MCF 10A (cell line): Measurements from ENCODE around the gene PRKCQ. TPM values are rescaled to one million over a fixed set of nuclear protein-coding genes. Genes with fewer than 3 reads are reported as not detected.

ENCODE experiments used
- BruUV-seq: library from RNA; stranded (reverse); fragments of 400-500 nt; replicated peaks from 2 replicates; lab custom pipeline; 2021; lab: Mats Ljungman, UMichigan
- CTCF ChIA-PET: fragments of 300-600 bp; sonication (Branson Sonifier 250); formaldehyde crosslinking; extraction: SDS; loops from one replicate; lab custom pipeline; 2021; ENCODE audit warnings: antibody characterized with exemption, inconsistent platforms; lab: Yijun Ruan, JAX
- POLR2A ChIA-PET: fragments of 300-600, 350-650 bp; sonication (Branson Sonifier 250); formaldehyde crosslinking; extraction: SDS; loops from one replicate; lab custom pipeline; 2020; ENCODE audit warnings: antibody characterized with exemption, inconsistent platforms; lab: Yijun Ruan, JAX
- DNase-seq: peaks from one replicate; pipeline ENCODE4 v3.0.0-alpha.2; 2018; ENCODE audit not compliant: unreplicated experiment
- H3K27ac Mint-ChIP-seq: one replicate; pipeline ENCODE4 v1.8.0; 2022; ENCODE audit warnings: mild to moderate bottlenecking, low read depth, mixed read lengths; ENCODE audit not compliant: unreplicated experiment
- H3K27me3 Mint-ChIP-seq: one replicate; pipeline ENCODE4 v1.8.0; 2022; ENCODE audit warnings: mixed read lengths; ENCODE audit not compliant: insufficient read depth, unreplicated experiment
- H3K36me3 Mint-ChIP-seq: one replicate; pipeline ENCODE4 v1.8.0; 2022; ENCODE audit warnings: mild to moderate bottlenecking, moderate library complexity, mixed read lengths; ENCODE audit not compliant: insufficient read depth, unreplicated experiment
- H3K4me1 Mint-ChIP-seq: one replicate; pipeline ENCODE4 v1.8.0; 2022; ENCODE audit warnings: mixed read lengths; ENCODE audit not compliant: insufficient read depth, unreplicated experiment
- H3K4me3 Mint-ChIP-seq: one replicate; pipeline ENCODE4 v1.8.0; 2022; ENCODE audit warnings: mild to moderate bottlenecking, moderate library complexity, mixed read lengths; ENCODE audit not compliant: unreplicated experiment
- H3K9me3 Mint-ChIP-seq: one replicate; pipeline ENCODE4 v1.8.0; 2022; ENCODE audit warnings: mixed read lengths; ENCODE audit not compliant: unreplicated experiment
- intact Hi-C: fragments of 100-400 bp; cut with micrococcal nuclease; formaldehyde crosslinking; loops from 2 replicates; pipeline ENCODE4 v1.14.1; 2022
- total RNA-seq: library from RNA; stranded (reverse); gene quantifications from 2 replicates; pipeline ENCODE4 v1.2.3, GENCODE V29; 2022
- TF ChIP-seq, protein P1 (sequence below): fragments of 200-600 bp; IDR thresholded peaks from one replicate; pipeline ENCODE4 v1.8.0; 2022; ENCODE audit warnings: antibody characterized with exemption, mild to moderate bottlenecking; ENCODE audit not compliant: unreplicated experiment

PRKCQ gene
- total RNA-seq, 1 experiment from 2014 or later, result 0.44 TPM

DNA sequence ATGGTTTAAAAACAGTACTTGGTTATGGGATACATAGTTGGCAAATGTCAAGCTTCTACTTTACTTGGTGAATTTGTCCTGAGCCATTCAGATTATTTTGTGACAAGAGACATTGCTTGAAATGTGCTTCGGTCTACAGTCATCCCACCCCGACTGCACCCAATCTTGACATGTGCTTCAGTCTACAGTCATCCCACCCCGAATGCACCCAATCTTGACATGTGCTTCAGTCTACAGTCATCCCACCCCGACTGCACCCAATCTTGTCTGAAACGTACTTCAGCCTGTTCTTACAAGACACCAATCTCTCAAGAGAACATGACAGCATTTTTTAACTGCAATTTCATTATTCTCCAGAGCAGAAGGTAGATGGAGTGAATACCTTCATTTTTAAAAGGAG is 47.8 kb downstream of the PRKCQ start:
- DNase-seq, result no peak
- Mint-ChIP-seq H3K27me3 (peaks cover 13% of the 10 kb centered on the region), H3K36me3 (no peaks in the 10 kb centered on the region), H3K9me3 (no peaks in the 10 kb centered on the region), H3K4me3 (no peak overlapping the region), H3K4me1 (no peaks in the 10 kb centered on the region), H3K27ac (no peak overlapping the region)
- no TSS peak for BruUV-seq
- intact Hi-C loops, result no loop called here
- TF ChIP-seq, protein P1, sequence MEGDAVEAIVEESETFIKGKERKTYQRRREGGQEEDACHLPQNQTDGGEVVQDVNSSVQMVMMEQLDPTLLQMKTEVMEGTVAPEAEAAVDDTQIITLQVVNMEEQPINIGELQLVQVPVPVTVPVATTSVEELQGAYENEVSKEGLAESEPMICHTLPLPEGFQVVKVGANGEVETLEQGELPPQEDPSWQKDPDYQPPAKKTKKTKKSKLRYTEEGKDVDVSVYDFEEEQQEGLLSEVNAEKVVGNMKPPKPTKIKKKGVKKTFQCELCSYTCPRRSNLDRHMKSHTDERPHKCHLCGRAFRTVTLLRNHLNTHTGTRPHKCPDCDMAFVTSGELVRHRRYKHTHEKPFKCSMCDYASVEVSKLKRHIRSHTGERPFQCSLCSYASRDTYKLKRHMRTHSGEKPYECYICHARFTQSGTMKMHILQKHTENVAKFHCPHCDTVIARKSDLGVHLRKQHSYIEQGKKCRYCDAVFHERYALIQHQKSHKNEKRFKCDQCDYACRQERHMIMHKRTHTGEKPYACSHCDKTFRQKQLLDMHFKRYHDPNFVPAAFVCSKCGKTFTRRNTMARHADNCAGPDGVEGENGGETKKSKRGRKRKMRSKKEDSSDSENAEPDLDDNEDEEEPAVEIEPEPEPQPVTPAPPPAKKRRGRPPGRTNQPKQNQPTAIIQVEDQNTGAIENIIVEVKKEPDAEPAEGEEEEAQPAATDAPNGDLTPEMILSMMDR, result no peak
- ChIA-PET CTCF (no interaction called here), POLR2A (interaction anchor here (0.7 kb wide), 1 partner anchor 363 kb away, joined by 4 read pairs; no protein-coding TSS in a partner anchor)

DNA sequence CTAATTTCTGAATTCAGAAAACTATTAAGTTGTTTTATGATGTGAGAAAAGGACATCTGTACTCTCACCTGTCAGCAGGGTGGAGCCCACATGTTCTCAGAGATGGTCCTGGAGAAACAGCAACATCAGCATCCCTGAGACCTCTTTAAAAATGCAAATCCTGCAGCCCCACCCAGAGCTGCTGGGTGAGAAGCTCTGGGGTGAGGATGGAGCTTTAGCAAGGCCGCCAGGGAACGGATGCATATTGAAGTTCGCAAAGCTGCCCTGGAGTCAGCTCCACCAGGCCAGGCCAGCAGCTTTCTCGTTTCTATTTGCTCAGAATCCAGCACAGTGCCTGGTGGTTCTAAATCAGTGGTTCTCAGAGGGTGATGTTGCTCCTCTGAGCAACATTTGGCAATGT is 49.1 kb downstream of the PRKCQ start:
- Mint-ChIP-seq H3K27me3 (peaks cover 18% of the 10 kb centered on the region), H3K4me1 (no peaks in the 10 kb centered on the region), H3K27ac (no peak overlapping the region), H3K4me3 (no peak overlapping the region), H3K9me3 (no peaks in the 10 kb centered on the region), H3K36me3 (no peaks in the 10 kb centered on the region)
- BruUV-seq, result no TSS peak
- DNase-seq, result no peak
- POLR2A ChIA-PET, result interaction anchor here (1.3 kb wide), 1 partner anchor 15 kb away, joined by 5 read pairs; no protein-coding TSS in a partner anchor
- intact Hi-C loops, result no loop called here
- TF ChIP-seq, protein P1, result no peak
- CTCF ChIA-PET, result interaction anchor here (1.0 kb wide), 1 partner anchor 50 kb away, joined by 3 read pairs; no protein-coding TSS in a partner anchor

DNA sequence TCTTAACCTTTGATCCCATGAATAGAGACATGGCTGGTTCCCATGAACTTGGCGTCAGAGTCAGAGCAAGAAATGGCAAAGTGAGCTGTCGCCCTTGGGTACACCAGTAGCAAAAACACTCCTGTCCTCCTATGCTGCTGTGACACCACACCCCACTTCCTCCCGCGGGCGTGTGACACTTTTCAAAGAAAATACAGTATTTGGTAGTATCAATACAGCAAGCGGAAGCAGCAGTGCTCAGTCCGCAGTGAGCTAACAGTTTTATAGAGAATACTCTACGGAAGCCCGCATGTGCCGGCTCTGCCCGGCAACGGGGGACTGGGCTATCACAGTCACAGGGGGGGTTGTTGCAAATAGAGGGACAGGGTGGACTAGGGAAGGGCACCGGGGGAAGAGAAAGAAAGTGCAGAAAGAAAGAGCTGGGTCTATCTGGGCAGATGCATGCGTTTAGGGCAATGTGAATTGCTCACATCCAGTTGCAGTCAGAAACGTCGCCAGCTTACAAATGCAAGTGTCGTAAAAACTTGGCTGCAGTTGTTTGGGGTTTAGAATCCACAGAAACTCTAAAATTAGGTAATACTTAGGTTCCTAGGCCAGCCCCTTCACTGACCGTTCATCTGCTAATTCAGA is 49.8 kb downstream of the PRKCQ start:
- Mint-ChIP-seq H3K36me3 (no peaks in the 10 kb centered on the region), H3K27ac (no peak overlapping the region), H3K4me3 (no peak overlapping the region), H3K9me3 (no peaks in the 10 kb centered on the region), H3K4me1 (no peaks in the 10 kb centered on the region), H3K27me3 (peaks cover 21% of the 10 kb centered on the region)
- intact Hi-C loops, result no loop called here
- no TSS peak for BruUV-seq
- DNase-seq, result no peak
- TF ChIP-seq, protein P1, result no peak
- ChIA-PET POLR2A (no interaction called here), CTCF (interaction anchor here (1.0 kb wide), 1 partner anchor 50 kb away, joined by 3 read pairs; no protein-coding TSS in a partner anchor)

DNA sequence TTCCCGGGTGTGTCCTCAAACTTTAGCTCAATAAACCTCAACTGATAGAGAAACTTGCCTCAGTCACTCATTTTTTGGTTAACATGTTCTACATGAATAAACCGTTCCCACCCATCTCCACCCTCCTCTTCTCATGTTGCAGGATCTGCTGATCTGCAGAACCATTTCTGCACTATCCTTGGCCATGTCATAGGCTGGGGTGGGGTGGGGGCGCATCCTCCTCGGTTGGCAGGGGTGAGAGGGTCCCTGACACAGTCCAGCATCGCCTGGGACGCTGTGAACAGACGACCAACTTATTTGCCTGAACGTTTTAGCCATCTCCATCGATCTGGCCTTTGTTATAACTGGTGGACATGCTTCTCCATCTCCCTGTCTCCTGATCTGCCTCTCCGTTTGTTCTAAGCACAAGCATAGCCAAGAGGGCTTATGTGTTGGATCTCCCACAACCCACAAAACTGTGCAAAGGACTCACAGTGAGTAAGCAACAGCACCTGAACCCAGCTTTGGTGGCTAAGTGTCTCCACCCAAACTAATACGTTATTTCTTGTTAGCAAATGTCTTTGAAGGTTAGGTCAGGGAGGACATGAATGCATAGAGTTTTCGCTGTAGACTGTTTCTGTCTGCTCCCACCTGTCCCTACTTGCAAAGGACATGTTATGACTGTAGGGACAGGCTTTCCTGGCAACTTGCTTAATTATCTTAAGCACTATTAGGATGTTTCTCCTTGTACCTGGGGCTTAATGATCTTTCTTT is 51.7 kb downstream of the PRKCQ start:
- Mint-ChIP-seq H3K27ac (no peak overlapping the region), H3K9me3 (no peaks in the 10 kb centered on the region), H3K27me3 (peaks cover 21% of the 10 kb centered on the region), H3K36me3 (no peaks in the 10 kb centered on the region), H3K4me1 (no peaks in the 10 kb centered on the region), H3K4me3 (no peak overlapping the region)
- DNase-seq, result no peak
- ChIA-PET CTCF (no interaction called here), POLR2A (no interaction called here)
- TF ChIP-seq, protein P1, result no peak
- no TSS peak for BruUV-seq
- intact Hi-C loops, result no loop called here
